HepG2 (cell line): ENCODE data around the gene ZBTB34. TPM values are rescaled to one million over a fixed set of nuclear protein-coding genes. Genes with fewer than 3 reads are reported as not detected.

Experiments used
- ATAC-seq: fragments of 200-7000 bp; cut with Tn5 transposase; 3 replicates; pipeline ENCODE4 v1.9.1; 2020; ENCODE audit warnings: mild to moderate bottlenecking, moderate library complexity
- BruUV-seq: library from RNA; stranded (reverse); fragments of 400-500 nt; replicated peaks from 2 replicates; lab custom pipeline; 2021; lab: Mats Ljungman, UMichigan
- CTCF ChIA-PET: fragments of 300-600 bp; formaldehyde crosslinking; extraction: SDS; loops from one replicate; lab custom pipeline; 2021; ENCODE audit warnings: low total read pairs, inconsistent platforms, low intra/inter-chr PET ratio; lab: Yijun Ruan, JAX
- POLR2A ChIA-PET: fragments of 350-600 bp; sonication (Branson Sonifier 250); formaldehyde crosslinking; loops from one replicate; lab custom pipeline; 2020; ENCODE audit warnings: antibody characterized with exemption, inconsistent platforms; lab: Yijun Ruan, JAX
- DNase-seq: peaks from one replicate; pipeline ENCODE4 v3.0.0-alpha.2; 2015; ENCODE audit warnings: low spot score
- FAIRE-seq: peaks from 3 replicates; lab custom pipeline; 2011; peaks lifted over from hg19 to GRCh38; lab: Jason Lieb, UNC
- H2AFZ ChIP-seq: one replicate; pipeline ENCODE4 v1.6.1; 2011; ENCODE audit warnings: low read length, inconsistent platforms
- H3K27ac ChIP-seq: fragments of 300-600 bp; 3 replicates; pipeline ENCODE4 v1.8.0; 2011; ENCODE audit warnings: mixed run types, mild to moderate bottlenecking, mixed read lengths, low read length, inconsistent platforms; ENCODE audit not compliant: insufficient read depth; ENCODE audit errors: extremely low read length
- H3K27me3 ChIP-seq, 2 experiments: fragments of 200-600 bp in 1 of 2; 2 replicates in 1 of 2; 3 replicates in 1 of 2; pipeline versions ENCODE4 v1.6.0 to v1.8.0; 2011; ENCODE audit warnings: low read length in 2 of 2, mild to moderate bottlenecking in 2 of 2, moderate library complexity in 2 of 2, inconsistent platforms in 1 of 2; ENCODE audit not compliant: insufficient read depth in 2 of 2, control insufficient read depth in 1 of 2
- H3K36me3 ChIP-seq, 2 experiments: fragments of 200-600 bp in 1 of 2; replicated peaks in 1 of 2; 2 replicates in 1 of 2; 3 replicates in 1 of 2; pipeline versions ENCODE4 v1.5.1 to v1.8.0; 2011; ENCODE audit warnings: low read length in 2 of 2, inconsistent platforms in 1 of 2; ENCODE audit not compliant: insufficient read depth in 2 of 2, control insufficient read depth in 1 of 2
- H3K4me1 ChIP-seq: 2 replicates; pipeline ENCODE4 v1.5.1; 2012; ENCODE audit warnings: low read length, inconsistent platforms; ENCODE audit not compliant: insufficient read depth
- H3K4me2 ChIP-seq: 2 replicates; pipeline ENCODE4 v1.6.0; 2011; ENCODE audit warnings: low read depth, low read length, inconsistent platforms
- H3K4me3 ChIP-seq, 3 experiments: fragments of 200-600 bp in 1 of 3; sonication (generic), shearing (Covaris generic) in 1 of 3; replicated peaks in 1 of 3; 2 replicates each; pipeline ENCODE4 v1.5.1; 2011 to 2016; ENCODE audit warnings: low read length in 3 of 3, inconsistent platforms in 2 of 3, low read depth in 2 of 3, mild to moderate bottlenecking in 2 of 3, control low read depth in 1 of 3, mixed read lengths in 1 of 3; ENCODE audit not compliant: insufficient read depth in 1 of 3
- H3K79me2 ChIP-seq: one replicate; pipeline ENCODE4 v1.6.1; 2011; ENCODE audit warnings: low read length, inconsistent platforms; ENCODE audit not compliant: insufficient read depth
- H3K9ac ChIP-seq: 2 replicates; pipeline ENCODE4 v1.6.0; 2011; ENCODE audit warnings: mild to moderate bottlenecking, low read depth, low read length, inconsistent platforms; ENCODE audit not compliant: insufficient read depth
- H3K9me3 ChIP-seq: 2 replicates; pipeline ENCODE4 v1.5.1; 2012; ENCODE audit warnings: mild to moderate bottlenecking, low read length
- H4K20me1 ChIP-seq: 2 replicates; pipeline ENCODE4 v1.6.0; 2011; ENCODE audit warnings: inconsistent platforms, mild to moderate bottlenecking, low read length, moderate library complexity; ENCODE audit not compliant: insufficient read depth
- AKAP8 ChIP-seq: sonication (generic); formaldehyde crosslinking; IDR thresholded peaks from 2 replicates; pipeline ENCODE4 v1.5.1; 2020; ENCODE audit warnings: mild to moderate bottlenecking, missing genetic modification reagents
- FLYWCH1 ChIP-seq: sonication (generic); formaldehyde crosslinking; IDR thresholded peaks from 2 replicates; pipeline ENCODE4 v1.8.1; 2023; ENCODE audit warnings: mild to moderate bottlenecking, missing genetic modification reagents
- GABPA ChIP-seq, 2 experiments: IDR thresholded peaks; 2 replicates each; pipeline ENCODE4 v1.6.1; 2011 to 2016; ENCODE audit warnings: low read depth in 2 of 2, low read length in 1 of 2, missing biosample characterization in 1 of 2, missing genetic modification characterization in 1 of 2
- PHB2 ChIP-seq: fragments of 450-650 bp; IDR thresholded peaks from 2 replicates; pipeline ENCODE4 v1.6.1; 2018; ENCODE audit not compliant: partially characterized antibody
- PRDM4 ChIP-seq: sonication (generic); formaldehyde crosslinking; IDR thresholded peaks from 2 replicates; pipeline ENCODE4 v1.9.0; 2021; ENCODE audit warnings: missing genetic modification reagents, borderline replicate concordance
- RAD51 ChIP-seq: fragments of 450-650 bp; IDR thresholded peaks from 2 replicates; pipeline ENCODE4 v1.6.1; 2016; ENCODE audit warnings: borderline replicate concordance
- SAFB2 ChIP-seq: sonication (generic); formaldehyde crosslinking; IDR thresholded peaks from 2 replicates; pipeline ENCODE4 v1.5.1; 2020; ENCODE audit warnings: missing genetic modification reagents, low read depth, mild to moderate bottlenecking, borderline replicate concordance
- SMAD3 ChIP-seq: sonication (generic); formaldehyde crosslinking; IDR thresholded peaks from 2 replicates; pipeline ENCODE4 v1.4.0; 2020; ENCODE audit warnings: missing genetic modification reagents
- TBX2 ChIP-seq: sonication (generic); formaldehyde crosslinking; IDR thresholded peaks from 2 replicates; pipeline ENCODE4 v1.5.0; 2020; ENCODE audit warnings: missing genetic modification reagents, mild to moderate bottlenecking, borderline replicate concordance
- ZBTB8A ChIP-seq: sonication (generic); formaldehyde crosslinking; IDR thresholded peaks from 2 replicates; pipeline ENCODE4 v1.4.0; 2020; ENCODE audit warnings: mild to moderate bottlenecking, low read depth, missing genetic modification reagents, borderline replicate concordance
- ZHX2 ChIP-seq, 2 experiments: sonication (generic) in 1 of 2; formaldehyde crosslinking in 1 of 2; IDR thresholded peaks; 2 replicates each; pipeline versions ENCODE4 v1.6.1 to v1.9.0; 2014 to 2022; ENCODE audit warnings: antibody characterized with exemption in 1 of 2, borderline replicate concordance in 1 of 2, inconsistent platforms in 1 of 2, low read depth in 1 of 2, missing genetic modification reagents in 1 of 2
- ZNF136 ChIP-seq: sonication (generic); formaldehyde crosslinking; IDR thresholded peaks from 2 replicates; pipeline ENCODE4 v1.8.1; 2022; ENCODE audit warnings: low read depth, mild to moderate bottlenecking, moderate library complexity, missing genetic modification reagents
- ZNF3 ChIP-seq: IDR thresholded peaks from 2 replicates; pipeline ENCODE4 v1.7.0; 2017; ENCODE audit warnings: inconsistent platforms
- ZNF552 ChIP-seq: sonication (generic); formaldehyde crosslinking; IDR thresholded peaks from 2 replicates; pipeline ENCODE4 v1.9.0; 2022; ENCODE audit warnings: missing genetic modification reagents, mild to moderate bottlenecking, borderline replicate concordance
- ZNF607 ChIP-seq: sonication (generic); formaldehyde crosslinking; IDR thresholded peaks from 2 replicates; pipeline ENCODE4 v1.5.1; 2020; ENCODE audit warnings: missing genetic modification reagents, mild to moderate bottlenecking, borderline replicate concordance
- ZNF879 ChIP-seq: sonication (generic); formaldehyde crosslinking; IDR thresholded peaks from 2 replicates; pipeline ENCODE4 v1.8.1; 2023; ENCODE audit warnings: missing genetic modification reagents
- WGBS: methylation state at CpG from one replicate; pipeline ENCODE4 v1.1.6; 2017; ENCODE audit warnings: low lambda C conversion rate; 5-methylcytosine and 5-hydroxymethylcytosine counted together
- in situ Hi-C: cut with HindIII; loops from 2 replicates; pipeline ENCODE4 v1.10.0; 2017; ENCODE audit warnings: low pct_unique_long_range_greater_than_20kb; ENCODE audit not compliant: extremely low pct_ligation_motif_present
- intact Hi-C: fragments of 100-400 bp; cut with micrococcal nuclease; formaldehyde crosslinking; loops from one replicate; pipeline ENCODE4 v1.10.0; 2022; ENCODE audit not compliant: unreplicated experiment
- polyA plus RNA-seq, 8 experiments: library from polyadenylated mRNA; depleted of rRNA in 3 of 8; stranded (reverse) in 7 of 8; unstranded in 1 of 8; fragments of >200 nt; fragmentation: Illumina TruSeq in 4 of 8; extraction: Trizol in 4 of 8; gene quantifications; 2 replicates each; pipeline versions ENCODE4 v1.2.1 to v1.2.3, GENCODE V29; 2011 to 2016; ENCODE audit warnings: low read depth in 4 of 8, missing spikeins in 1 of 8, mixed read lengths in 1 of 8; ENCODE audit not compliant: insufficient read depth in 1 of 8
- total RNA-seq, 5 experiments: library from RNA; depleted of rRNA; stranded (reverse); fragments of >200 nt; fragmentation: Illumina TruSeq; extraction: Trizol; gene quantifications; 2 replicates each; pipeline ENCODE4 v1.2.3, GENCODE V29; 2016; ENCODE audit warnings: low read depth in 1 of 5

Gene ZBTB34
- total and polyA plus RNA-seq, 2 of the 13 experiments (the other 11 are each of a cell fraction or from before 2014, with no cell fraction given) = 5.9 to 8.7 TPM

DNA sequence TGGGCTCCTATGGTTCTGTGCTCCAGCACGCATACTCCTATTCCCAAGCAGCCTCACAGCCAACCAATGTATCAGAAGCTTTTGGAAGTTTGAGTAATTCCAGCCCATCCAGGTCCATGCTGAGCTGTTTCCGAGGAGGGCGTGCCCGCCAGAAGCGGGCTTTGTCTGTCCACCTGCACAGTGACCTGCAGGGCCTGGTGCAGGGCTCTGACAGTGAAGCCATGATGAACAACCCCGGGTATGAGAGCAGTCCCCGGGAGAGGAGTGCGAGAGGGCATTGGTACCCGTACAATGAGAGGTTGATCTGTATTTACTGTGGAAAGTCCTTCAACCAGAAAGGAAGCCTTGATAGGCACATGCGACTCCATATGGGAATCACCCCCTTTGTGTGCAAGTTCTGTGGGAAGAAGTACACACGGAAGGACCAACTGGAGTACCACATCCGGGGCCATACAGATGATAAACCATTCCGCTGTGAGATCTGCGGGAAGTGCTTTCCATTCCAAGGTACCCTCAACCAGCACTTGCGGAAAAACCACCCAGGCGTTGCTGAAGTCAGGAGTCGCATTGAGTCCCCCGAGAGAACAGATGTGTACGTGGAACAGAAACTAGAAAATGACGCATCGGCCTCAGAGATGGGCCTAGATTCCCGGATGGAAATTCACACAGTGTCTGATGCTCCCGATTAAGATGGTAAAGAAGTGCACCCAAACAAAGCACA is 19.9 kb downstream of the ZBTB34 start:
- no peak overlapping the region for H2AFZ ChIP-seq
- WGBS = 95% methylated on average over 18 of the region's 23 CpGs
- CTCF ChIA-PET = no interaction called here
- no peak overlapping the region for H3K27ac ChIP-seq
- no peak overlapping the region for H3K4me2 ChIP-seq
- peaks cover 14% of the 10 kb centered on the region for H3K4me1 ChIP-seq
- no peaks in the 10 kb centered on the region for H3K9me3 ChIP-seq
- H3K9ac ChIP-seq = no peak overlapping the region
- no peak overlapping the region for H3K4me3 ChIP-seq
- POLR2A ChIA-PET = no interaction called here
- in situ Hi-C loops (no loop called here), intact Hi-C loops (no loop called here)
- peaks cover 16 to 29% of the 10 kb centered on the region in 2 experiments; a peak in 4 of 5 replicates for H3K36me3 ChIP-seq
- DNase-seq (no peak), FAIRE-seq (no peak), ATAC-seq (no peak)
- no TSS peak for BruUV-seq
- H3K27me3 ChIP-seq = no peaks in the 10 kb centered on the region
- peaks cover 13% of the 10 kb centered on the region for H3K79me2 ChIP-seq
- no peaks in the 10 kb centered on the region; the same call in 1 of the 2 replicates for H4K20me1 ChIP-seq
- TF ChIP-seq ZBTB8A (CRISPR knock-in tag) (no peak), ZNF607 (no peak), PHB2 (no peak), FLYWCH1 (CRISPR knock-in tag) (no peak), SMAD3 (CRISPR knock-in tag) (no peak), PRDM4 (CRISPR knock-in tag) (no peak), TBX2 (CRISPR knock-in tag) (no peak), ZHX2 (IDR thresholded peaks at IDR 0.05; ENCODE audit: low read depth) (no peak), ZHX2 (CRISPR knock-in tag; IDR thresholded peaks at IDR 0.05; ENCODE audit: borderline replicate concordance) (no peak), ZNF552 (CRISPR knock-in tag) (no peak), SAFB2 (CRISPR knock-in tag) (no peak), RAD51 (no peak), ZNF879 (CRISPR knock-in tag) (no peak), ZNF3 (CRISPR knock-in tag) (no peak), GABPA (IDR thresholded peaks at IDR 0.05; ENCODE audit: low read depth, low read length) (no peak), GABPA (CRISPR knock-in tag; IDR thresholded peaks at IDR 0.05; ENCODE audit: low read depth) (no peak), ZNF136 (CRISPR knock-in tag) (no peak), AKAP8 (no peak)
